Breast epithelium (tissue), 3 donors: ENCODE measurements around the gene ABI3BP.
"Not testable (repeated sequence)": the region's sequence is repeated elsewhere in the genome, so short reads cannot be mapped to it uniquely, and the experiment has no call there.

ENCODE experiments used
- POLR2AphosphoS5 ChIP-seq, 3 donors: sonication (generic); formaldehyde crosslinking; IDR thresholded peaks; one replicate each; pipeline ENCODE4 v1.6.1; 2017; ENCODE audit warnings: antibody characterized with exemption in 3 of 3
- TF ChIP-seq, protein P1 (sequence below), 3 donors: fragments of 450-650 bp; IDR thresholded peaks; one replicate each; pipeline ENCODE4 v1.5.1; 2016 to 2017; ENCODE audit warnings: antibody characterized with exemption in 3 of 3, mild to moderate bottlenecking in 3 of 3, moderate library complexity in 3 of 3

DNA sequence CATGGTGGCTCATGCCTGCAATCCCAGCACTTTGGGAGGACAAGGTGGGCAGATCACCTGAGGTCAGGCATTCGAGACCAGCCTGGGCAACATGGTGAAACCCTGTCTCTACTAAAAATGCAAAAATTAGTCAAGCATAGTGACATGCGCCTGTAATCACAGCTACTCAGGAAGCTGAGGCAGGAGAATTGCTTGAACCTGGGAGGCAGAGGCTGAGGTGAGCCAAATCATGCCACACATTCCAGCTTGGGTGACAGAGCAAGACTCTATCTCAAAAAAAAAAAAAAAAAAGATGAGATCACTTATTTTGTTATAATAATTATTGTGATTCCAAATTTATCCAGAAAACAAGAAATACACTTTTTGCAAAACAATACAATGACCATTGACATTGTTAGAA lies 47.1 kb downstream of the ABI3BP start:
- TF ChIP-seq POLR2AphosphoS5 (IDR thresholded peaks at IDR 0.05) = not testable (repeated sequence)
- TF ChIP-seq, protein P1, sequence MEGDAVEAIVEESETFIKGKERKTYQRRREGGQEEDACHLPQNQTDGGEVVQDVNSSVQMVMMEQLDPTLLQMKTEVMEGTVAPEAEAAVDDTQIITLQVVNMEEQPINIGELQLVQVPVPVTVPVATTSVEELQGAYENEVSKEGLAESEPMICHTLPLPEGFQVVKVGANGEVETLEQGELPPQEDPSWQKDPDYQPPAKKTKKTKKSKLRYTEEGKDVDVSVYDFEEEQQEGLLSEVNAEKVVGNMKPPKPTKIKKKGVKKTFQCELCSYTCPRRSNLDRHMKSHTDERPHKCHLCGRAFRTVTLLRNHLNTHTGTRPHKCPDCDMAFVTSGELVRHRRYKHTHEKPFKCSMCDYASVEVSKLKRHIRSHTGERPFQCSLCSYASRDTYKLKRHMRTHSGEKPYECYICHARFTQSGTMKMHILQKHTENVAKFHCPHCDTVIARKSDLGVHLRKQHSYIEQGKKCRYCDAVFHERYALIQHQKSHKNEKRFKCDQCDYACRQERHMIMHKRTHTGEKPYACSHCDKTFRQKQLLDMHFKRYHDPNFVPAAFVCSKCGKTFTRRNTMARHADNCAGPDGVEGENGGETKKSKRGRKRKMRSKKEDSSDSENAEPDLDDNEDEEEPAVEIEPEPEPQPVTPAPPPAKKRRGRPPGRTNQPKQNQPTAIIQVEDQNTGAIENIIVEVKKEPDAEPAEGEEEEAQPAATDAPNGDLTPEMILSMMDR (IDR thresholded peaks at IDR 0.05) = not testable (repeated sequence)
